ENCODE results near the gene MIF. TPM values are rescaled to one million over a fixed set of nuclear protein-coding genes. Genes with fewer than 3 reads are reported as not detected.

Gene MIF
- total and polyA plus RNA-seq, 9 donors: 123 to 209 (median 179) TPM

DNA sequence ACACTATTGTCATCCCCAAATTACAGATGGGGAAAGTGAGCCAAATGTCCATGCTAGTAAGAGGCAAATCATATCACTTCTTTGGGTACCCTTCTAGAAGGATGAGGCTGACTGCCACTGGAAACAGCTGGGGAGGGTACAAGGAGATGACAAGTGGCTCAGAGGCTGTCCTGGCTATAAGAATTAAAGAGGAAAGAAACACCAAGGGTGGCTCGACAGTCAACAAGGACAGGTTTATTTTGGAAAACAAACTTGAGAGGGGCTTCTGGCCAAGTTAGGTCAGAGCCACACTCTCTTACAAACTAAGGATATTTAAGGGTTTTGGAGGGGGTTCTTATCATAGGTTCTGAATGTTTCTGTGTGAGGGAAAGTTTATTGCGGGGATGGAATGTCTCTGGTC lies 2.1 kb upstream of the MIF start:
- peaks cover 25% of the 10 kb centered on the region for H3K4me1 ChIP-seq (ENCODE audit: control insufficient read depth, insufficient read depth, low read length)
- no peaks in the 10 kb centered on the region for H3K9me3 ChIP-seq (replicated peaks; ENCODE audit: control insufficient read depth, low read depth, low read length)
- no peak for DNase-seq
- peaks cover 17% of the 10 kb centered on the region for H3K36me3 ChIP-seq (ENCODE audit: control insufficient read depth, insufficient read depth, low read length)
- WGBS (ENCODE audit: insufficient coverage): 100% methylated on average over 1 of the region's 2 CpGs
- no peaks in the 10 kb centered on the region for H3K27me3 ChIP-seq (ENCODE audit: control insufficient read depth, insufficient read depth, low read length)
- no peak overlapping the region for H3K27ac ChIP-seq (ENCODE audit: low read length)
- no peak overlapping the region for H3K4me3 ChIP-seq (ENCODE audit: low read length)

DNA sequence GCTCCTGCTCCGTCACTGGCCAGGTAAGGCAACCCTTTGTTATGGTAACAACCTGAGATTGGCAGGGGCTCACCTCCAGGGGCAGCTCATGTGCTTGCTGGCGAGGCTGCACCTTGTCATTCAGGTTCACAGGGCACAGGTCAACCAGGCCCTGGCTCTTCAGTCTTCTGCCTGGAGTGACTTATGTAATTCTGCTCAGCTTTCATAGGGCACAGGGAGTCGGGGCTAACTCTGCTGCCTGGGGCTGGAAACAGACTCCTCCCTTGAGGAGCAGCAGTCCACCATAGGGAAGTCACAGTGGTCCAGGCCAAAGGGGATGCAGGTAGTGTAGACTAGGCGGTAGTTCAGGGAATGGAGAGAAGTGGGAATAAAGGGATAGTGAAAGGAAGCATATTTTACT lies 1.5 kb upstream of the MIF start:
- Histone ChIP-seq H3K27ac (ENCODE audit: low read length) (no peak overlapping the region), H3K36me3 (ENCODE audit: control insufficient read depth, insufficient read depth, low read length) (peaks cover 22% of the 10 kb centered on the region), H3K27me3 (ENCODE audit: control insufficient read depth, insufficient read depth, low read length) (no peaks in the 10 kb centered on the region), H3K4me3 (ENCODE audit: low read length) (no peak overlapping the region), H3K9me3 (replicated peaks; ENCODE audit: control insufficient read depth, low read depth, low read length) (no peaks in the 10 kb centered on the region), H3K4me1 (ENCODE audit: control insufficient read depth, insufficient read depth, low read length) (peaks cover 25% of the 10 kb centered on the region)
- DNase-seq: no peak
- 82% methylated on average over 4 of the region's 4 CpGs for WGBS (ENCODE audit: insufficient coverage)

DNA sequence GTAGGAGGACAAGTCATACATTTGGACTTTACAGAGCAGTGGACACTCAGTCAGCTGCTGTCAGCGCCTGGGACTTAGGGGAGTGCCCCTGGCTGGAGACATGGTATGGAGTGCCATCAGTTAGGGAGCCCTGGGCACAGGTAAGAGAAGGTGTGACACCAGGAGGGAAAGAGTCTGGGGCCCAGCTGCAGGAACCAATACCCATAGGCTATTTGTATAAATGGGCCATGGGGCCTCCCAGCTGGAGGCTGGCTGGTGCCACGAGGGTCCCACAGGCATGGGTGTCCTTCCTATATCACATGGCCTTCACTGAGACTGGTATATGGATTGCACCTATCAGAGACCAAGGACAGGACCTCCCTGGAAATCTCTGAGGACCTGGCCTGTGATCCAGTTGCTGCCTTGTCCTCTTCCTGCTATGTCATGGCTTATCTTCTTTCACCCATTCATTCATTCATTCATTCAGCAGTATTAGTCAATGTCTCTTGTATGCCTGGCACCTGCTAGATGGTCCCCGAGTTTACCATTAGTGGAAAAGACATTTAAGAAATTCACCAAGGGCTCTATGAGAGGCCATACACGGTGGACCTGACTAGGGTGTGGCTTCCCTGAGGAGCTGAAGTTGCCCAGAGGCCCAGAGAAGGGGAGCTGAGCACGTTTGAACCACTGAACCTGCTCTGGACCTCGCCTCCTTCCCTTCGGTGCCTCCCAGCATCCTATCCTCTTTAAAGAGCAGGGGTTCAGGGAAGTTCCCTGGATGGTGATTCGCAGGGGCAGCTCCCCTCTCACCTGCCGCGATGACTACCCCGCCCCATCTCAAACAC lies 850 bp upstream of the MIF start:
- H3K9me3 ChIP-seq (replicated peaks; ENCODE audit: control insufficient read depth, low read depth, low read length): no peaks in the 10 kb centered on the region
- H3K27me3 ChIP-seq (ENCODE audit: control insufficient read depth, insufficient read depth, low read length): no peaks in the 10 kb centered on the region
- H3K4me1 ChIP-seq (ENCODE audit: control insufficient read depth, insufficient read depth, low read length): peaks cover 29% of the 10 kb centered on the region
- H3K4me3 ChIP-seq (ENCODE audit: low read length): peak overlapping the region; percentile 87
- peaks cover 26% of the 10 kb centered on the region for H3K36me3 ChIP-seq (ENCODE audit: control insufficient read depth, insufficient read depth, low read length)
- peak overlapping the region; percentile 95 for H3K27ac ChIP-seq (ENCODE audit: low read length)
- WGBS (ENCODE audit: insufficient coverage): 45% methylated on average over 4 of the region's 11 CpGs
- no peak for DNase-seq

DNA sequence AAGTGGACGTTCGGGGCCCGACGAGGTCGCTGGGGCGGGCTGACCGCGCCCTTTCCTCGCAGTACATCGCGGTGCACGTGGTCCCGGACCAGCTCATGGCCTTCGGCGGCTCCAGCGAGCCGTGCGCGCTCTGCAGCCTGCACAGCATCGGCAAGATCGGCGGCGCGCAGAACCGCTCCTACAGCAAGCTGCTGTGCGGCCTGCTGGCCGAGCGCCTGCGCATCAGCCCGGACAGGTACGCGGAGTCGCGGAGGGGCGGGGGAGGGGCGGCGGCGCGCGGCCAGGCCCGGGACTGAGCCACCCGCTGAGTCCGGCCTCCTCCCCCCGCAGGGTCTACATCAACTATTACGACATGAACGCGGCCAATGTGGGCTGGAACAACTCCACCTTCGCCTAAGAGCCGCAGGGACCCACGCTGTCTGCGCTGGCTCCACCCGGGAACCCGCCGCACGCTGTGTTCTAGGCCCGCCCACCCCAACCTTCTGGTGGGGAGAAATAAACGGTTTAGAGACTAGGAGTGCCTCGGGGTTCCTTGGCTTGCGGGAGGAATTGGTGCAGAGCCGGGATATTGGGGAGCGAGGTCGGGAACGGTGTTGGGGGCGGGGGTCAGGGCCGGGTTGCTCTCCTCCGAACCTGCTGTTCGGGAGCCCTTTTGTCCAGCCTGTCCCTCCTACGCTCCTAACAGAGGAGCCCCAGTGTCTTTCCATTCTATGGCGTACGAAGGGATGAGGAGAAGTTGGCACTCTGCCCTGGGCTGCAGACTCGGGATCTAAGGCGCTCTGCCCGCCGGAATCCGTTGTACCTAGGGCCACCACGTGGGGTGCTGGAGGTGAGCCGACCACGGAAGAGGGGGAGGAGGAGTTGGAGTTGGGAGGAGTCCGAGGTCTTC lies 771 bp downstream of the MIF start:
- under 1% methylated on average over 69 of the region's 79 CpGs for WGBS (ENCODE audit: insufficient coverage)
- Histone ChIP-seq H3K9me3 (replicated peaks; ENCODE audit: control insufficient read depth, low read depth, low read length) (no peaks in the 10 kb centered on the region), H3K27ac (ENCODE audit: low read length) (peak overlapping the region; percentile 95), H3K4me3 (ENCODE audit: low read length) (peak overlapping the region; percentile 87), H3K27me3 (ENCODE audit: control insufficient read depth, insufficient read depth, low read length) (no peaks in the 10 kb centered on the region), H3K36me3 (ENCODE audit: control insufficient read depth, insufficient read depth, low read length) (peaks cover 26% of the 10 kb centered on the region), H3K4me1 (ENCODE audit: control insufficient read depth, insufficient read depth, low read length) (peaks cover 24% of the 10 kb centered on the region)
- peak; percentile 79 for DNase-seq

DNA sequence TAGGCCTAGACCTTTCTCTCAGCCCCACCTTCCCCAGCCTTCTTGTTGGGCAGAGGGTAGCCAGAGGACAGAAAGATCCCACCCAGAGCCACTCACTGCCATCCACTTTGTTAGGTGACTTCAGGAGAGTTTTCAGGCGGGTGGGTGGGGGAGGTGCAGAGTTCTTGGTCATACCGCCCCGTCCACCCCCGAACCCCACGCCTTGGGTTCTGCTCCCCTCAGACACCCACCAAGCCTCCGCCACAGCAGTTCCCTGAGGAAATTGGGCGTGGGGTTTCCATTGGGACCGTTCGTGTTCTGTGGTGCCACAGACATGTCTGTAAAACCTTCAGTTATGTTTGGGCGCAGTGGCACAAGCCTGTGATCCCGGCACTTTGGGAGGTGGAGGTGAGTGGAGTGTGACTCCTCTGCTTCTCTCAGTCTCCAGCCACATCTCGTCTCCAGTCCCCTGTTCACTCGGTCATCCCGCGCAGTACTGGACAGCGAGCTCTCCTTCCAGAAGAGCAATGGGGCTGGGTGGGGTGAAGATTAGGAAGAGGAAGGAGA lies 1.5 kb downstream of the MIF start:
- no peak overlapping the region for H3K27ac ChIP-seq (ENCODE audit: low read length)
- no CpG with 5 or more reads among the region's 16 CpGs for WGBS (ENCODE audit: insufficient coverage)
- H3K27me3 ChIP-seq (ENCODE audit: control insufficient read depth, insufficient read depth, low read length): no peaks in the 10 kb centered on the region
- peaks cover 26% of the 10 kb centered on the region for H3K36me3 ChIP-seq (ENCODE audit: control insufficient read depth, insufficient read depth, low read length)
- DNase-seq: no peak
- peak overlapping the region; percentile 87 for H3K4me3 ChIP-seq (ENCODE audit: low read length)
- H3K4me1 ChIP-seq (ENCODE audit: control insufficient read depth, insufficient read depth, low read length): peaks cover 24% of the 10 kb centered on the region
- no peaks in the 10 kb centered on the region for H3K9me3 ChIP-seq (replicated peaks; ENCODE audit: control insufficient read depth, low read depth, low read length)

DNA sequence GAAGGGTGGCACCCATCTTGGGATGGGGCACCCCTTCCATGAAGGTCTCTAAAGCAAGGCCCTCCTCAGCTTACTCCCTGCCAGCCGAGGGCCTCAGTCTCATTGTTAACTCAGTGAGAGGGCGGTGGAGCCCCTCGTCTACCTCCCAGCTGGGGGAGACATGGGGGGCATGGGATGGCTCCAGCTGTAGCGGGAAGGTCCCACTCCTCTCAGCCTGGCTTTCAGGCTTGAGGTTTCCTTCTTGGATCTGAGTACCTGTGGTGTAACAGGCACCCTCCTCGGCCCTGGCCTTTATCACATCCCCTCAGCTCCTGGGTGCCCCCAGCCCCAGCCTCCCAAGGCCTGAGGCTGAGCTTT lies 2.0 kb downstream of the MIF start:
- Histone ChIP-seq H3K27me3 (ENCODE audit: control insufficient read depth, insufficient read depth, low read length) (no peaks in the 10 kb centered on the region), H3K27ac (ENCODE audit: low read length) (no peak overlapping the region), H3K9me3 (replicated peaks; ENCODE audit: control insufficient read depth, low read depth, low read length) (no peaks in the 10 kb centered on the region)

DNA sequence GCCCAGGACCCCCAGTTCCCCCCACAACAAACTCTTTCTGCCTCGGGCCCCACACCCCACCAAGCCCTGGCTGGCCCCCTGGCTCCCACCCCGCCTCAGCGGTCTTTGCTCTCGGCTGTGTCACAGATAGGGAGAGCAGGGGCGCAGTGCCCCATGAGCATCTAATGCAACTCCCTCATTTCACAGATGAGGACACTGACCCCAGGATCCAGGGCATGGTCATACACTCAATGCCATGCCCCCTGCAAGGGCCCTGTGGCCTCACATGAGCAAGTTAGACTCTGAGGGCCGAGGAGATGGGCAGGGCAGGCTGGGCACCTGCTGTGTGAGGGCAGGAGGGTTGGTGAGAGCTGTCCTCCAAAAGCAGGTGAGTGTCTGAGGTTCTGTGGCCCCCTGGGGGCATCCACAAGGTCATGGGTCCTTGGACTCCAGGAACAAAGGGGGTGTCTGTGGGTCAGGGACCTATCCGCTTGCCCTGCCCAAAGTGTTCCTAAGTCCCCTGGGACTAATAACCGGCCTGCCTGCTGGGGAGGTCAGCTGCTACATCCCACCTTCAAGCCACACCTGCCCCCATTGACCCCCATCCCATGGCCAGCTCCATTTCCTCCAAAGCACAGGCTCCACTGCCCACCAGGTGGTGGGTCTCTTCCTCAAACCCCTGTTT lies 2.5 kb downstream of the MIF start:
- WGBS (ENCODE audit: insufficient coverage): 84% methylated on average over 6 of the region's 8 CpGs
- H3K36me3 ChIP-seq (ENCODE audit: control insufficient read depth, insufficient read depth, low read length): peaks cover 26% of the 10 kb centered on the region
- H3K9me3 ChIP-seq (replicated peaks; ENCODE audit: control insufficient read depth, low read depth, low read length): no peaks in the 10 kb centered on the region
- no peak overlapping the region for H3K4me3 ChIP-seq (ENCODE audit: low read length)
- no peak for DNase-seq
- H3K27ac ChIP-seq (ENCODE audit: low read length): no peak overlapping the region
- peaks cover 24% of the 10 kb centered on the region for H3K4me1 ChIP-seq (ENCODE audit: control insufficient read depth, insufficient read depth, low read length)
- H3K27me3 ChIP-seq (ENCODE audit: control insufficient read depth, insufficient read depth, low read length): no peaks in the 10 kb centered on the region

More for the DNA sequence above, 2.0 kb downstream of the MIF start:
- peaks cover 24% of the 10 kb centered on the region for H3K4me1 ChIP-seq (ENCODE audit: control insufficient read depth, insufficient read depth, low read length)
- H3K36me3 ChIP-seq (ENCODE audit: control insufficient read depth, insufficient read depth, low read length): peaks cover 26% of the 10 kb centered on the region
- WGBS (ENCODE audit: insufficient coverage): 89% methylated on average over 4 of the region's 5 CpGs
- H3K4me3 ChIP-seq (ENCODE audit: low read length): no peak overlapping the region
- DNase-seq: no peak

DNA sequence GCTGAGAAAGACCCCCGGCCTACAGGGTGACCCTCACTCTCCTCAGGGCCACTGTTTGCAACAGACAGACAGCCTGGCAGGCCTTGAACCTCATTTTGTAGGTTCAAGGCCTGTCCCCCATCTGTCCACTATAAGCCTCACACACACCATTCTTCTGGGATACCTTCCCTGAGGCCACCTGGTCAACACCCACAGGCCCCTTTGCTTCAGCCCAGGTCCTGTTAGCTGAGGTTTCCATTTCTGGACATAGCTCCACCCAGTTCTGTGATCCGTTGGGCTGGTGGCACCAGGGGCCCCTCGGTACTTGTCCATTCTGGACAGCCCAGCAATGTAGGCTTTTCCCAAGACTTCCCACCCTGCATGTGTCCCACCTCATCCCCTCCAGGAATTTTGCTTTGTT lies 3.1 kb downstream of the MIF start:
- Histone ChIP-seq H3K9me3 (replicated peaks; ENCODE audit: control insufficient read depth, low read depth, low read length) (no peaks in the 10 kb centered on the region), H3K4me3 (ENCODE audit: low read length) (no peak overlapping the region), H3K27me3 (ENCODE audit: control insufficient read depth, insufficient read depth, low read length) (no peaks in the 10 kb centered on the region), H3K4me1 (ENCODE audit: control insufficient read depth, insufficient read depth, low read length) (peaks cover 24% of the 10 kb centered on the region), H3K36me3 (ENCODE audit: control insufficient read depth, insufficient read depth, low read length) (peaks cover 26% of the 10 kb centered on the region), H3K27ac (ENCODE audit: low read length) (no peak overlapping the region)
- DNase-seq: no peak
- 72% methylated on average over 2 of the region's 3 CpGs for WGBS (ENCODE audit: insufficient coverage)

DNA sequence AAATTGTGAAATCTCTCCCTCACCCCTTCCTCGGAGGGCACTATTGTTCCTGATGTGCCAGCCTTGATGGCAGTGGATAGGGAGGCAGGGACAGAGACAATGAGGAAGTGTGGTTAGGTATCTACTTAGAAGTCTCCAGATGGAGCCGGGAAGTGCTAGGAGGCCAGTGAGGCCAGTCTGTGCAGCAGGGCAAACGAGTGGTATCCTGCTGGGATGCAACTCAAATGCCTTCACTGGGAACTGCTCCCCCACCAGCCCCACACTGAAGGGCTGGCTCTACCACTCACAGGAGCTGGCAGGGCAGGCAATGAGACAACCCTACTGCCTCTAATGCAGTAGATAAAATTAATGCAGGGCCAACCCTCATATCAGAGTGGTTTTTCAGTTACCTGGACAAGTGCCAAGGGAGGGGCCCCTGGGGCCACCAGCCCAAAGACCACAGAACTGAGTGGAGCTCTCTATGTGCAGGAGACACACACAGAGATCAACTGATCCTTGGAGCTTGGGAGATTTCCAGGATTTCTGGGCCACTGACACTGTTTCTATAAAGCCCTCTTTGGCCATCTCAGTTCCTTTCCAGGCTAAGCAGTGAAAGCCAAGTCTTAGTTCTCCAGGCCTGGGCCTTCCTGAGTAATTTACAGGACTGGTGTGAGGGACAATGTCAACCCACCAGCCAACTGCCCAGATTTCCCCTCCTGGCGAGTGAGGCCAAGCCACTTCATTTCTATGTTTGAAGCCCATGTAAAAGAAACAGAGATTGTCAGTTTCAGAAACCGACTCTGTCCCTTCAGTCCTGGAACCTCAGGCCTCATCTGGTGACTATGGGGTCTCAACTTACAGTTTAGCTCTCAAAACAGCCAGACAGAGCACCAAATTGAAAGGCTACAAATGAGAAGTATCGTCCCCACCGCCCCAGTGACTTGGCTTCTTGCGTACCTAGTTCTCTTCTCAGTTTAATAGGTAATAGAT lies 4.1 kb downstream of the MIF start:
- WGBS (ENCODE audit: insufficient coverage): 38% methylated on average over 4 of the region's 8 CpGs
- no peak for DNase-seq
- Histone ChIP-seq H3K4me1 (ENCODE audit: control insufficient read depth, insufficient read depth, low read length) (peaks cover 30% of the 10 kb centered on the region), H3K36me3 (ENCODE audit: control insufficient read depth, insufficient read depth, low read length) (peaks cover 26% of the 10 kb centered on the region), H3K27ac (ENCODE audit: low read length) (no peak overlapping the region), H3K4me3 (ENCODE audit: low read length) (no peak overlapping the region), H3K27me3 (ENCODE audit: control insufficient read depth, insufficient read depth, low read length) (no peaks in the 10 kb centered on the region), H3K9me3 (replicated peaks; ENCODE audit: control insufficient read depth, low read depth, low read length) (no peaks in the 10 kb centered on the region)

Measured in muscle of leg (tissue), 11 donors.